Pericardium fibroblast (primary cell): ENCODE data around the gene IL17RA. TPM values are rescaled to one million over a fixed set of nuclear protein-coding genes. Genes with fewer than 3 reads are reported as not detected.

Experiments
- total RNA-seq: library from RNA; depleted of rRNA; stranded (reverse); fragments of >200 nt; gene quantifications from 2 replicates; pipeline ENCODE4 v1.2.3, GENCODE V29; 2015

IL17RA gene, protein sequence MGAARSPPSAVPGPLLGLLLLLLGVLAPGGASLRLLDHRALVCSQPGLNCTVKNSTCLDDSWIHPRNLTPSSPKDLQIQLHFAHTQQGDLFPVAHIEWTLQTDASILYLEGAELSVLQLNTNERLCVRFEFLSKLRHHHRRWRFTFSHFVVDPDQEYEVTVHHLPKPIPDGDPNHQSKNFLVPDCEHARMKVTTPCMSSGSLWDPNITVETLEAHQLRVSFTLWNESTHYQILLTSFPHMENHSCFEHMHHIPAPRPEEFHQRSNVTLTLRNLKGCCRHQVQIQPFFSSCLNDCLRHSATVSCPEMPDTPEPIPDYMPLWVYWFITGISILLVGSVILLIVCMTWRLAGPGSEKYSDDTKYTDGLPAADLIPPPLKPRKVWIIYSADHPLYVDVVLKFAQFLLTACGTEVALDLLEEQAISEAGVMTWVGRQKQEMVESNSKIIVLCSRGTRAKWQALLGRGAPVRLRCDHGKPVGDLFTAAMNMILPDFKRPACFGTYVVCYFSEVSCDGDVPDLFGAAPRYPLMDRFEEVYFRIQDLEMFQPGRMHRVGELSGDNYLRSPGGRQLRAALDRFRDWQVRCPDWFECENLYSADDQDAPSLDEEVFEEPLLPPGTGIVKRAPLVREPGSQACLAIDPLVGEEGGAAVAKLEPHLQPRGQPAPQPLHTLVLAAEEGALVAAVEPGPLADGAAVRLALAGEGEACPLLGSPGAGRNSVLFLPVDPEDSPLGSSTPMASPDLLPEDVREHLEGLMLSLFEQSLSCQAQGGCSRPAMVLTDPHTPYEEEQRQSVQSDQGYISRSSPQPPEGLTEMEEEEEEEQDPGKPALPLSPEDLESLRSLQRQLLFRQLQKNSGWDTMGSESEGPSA
- total RNA-seq, result 8.8 and 11.2 TPM in 2 replicates

GRCh38 chr22:17084554-17085276, at the start of gene IL17RA:
Gene IL17RA (plus strand): TSS chr22:17085000. CDS start chr22:17085092, 92 bp downstream.

DNA sequence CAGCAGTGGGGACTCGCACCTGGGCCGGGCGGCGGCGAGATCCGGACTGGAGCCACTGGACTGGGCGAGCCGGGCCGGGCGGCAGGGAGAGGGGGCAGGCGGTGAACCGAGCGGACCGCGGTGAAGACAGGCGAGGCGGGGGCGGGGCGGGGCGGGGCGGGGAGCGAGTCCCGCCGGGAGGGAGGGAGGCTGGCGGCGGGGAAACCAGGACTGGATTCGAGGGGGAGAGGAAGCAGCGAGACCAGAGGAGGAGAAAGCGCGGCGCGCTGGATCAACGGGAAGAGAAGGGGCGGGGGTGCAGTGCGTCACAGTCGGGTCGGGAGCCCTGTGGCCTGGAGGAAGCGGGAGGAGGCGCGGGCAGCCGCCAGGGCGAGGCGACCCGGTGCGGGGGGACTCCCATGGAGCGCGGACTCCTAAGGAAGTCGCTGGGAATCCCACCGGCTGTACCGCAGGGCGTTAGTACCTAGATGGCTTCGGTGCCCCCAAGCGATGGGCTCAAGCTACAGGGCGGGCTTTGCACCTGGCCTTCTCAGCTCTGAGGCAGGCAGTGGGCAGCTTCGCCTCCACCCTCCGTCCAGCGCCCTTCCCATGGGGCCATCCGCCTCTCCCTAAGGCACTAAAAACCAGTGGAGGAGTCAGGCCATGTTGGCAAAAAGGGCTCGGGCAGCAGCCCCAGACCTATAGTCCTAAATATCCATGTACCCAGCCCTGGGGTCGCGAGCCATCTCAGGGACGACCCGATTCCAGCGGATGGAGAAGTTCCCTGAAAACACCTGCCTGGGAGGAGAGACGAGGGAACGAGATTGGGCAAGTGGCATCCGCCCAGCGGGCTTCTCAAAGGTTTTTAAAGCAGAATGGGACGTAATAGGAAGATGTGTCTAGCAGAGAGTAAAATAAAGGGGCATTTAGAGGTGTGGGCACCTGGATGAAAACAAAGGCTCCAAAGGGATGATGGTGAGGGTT, 36.7 kb downstream of the IL17RA start, which contains the start of gene TMEM121B:
TSS of gene TMEM121B (minus strand) at position 128 of the 963 bp plus-strand sequence. CDS start 233 bp downstream, outside the sequence.

DNA sequence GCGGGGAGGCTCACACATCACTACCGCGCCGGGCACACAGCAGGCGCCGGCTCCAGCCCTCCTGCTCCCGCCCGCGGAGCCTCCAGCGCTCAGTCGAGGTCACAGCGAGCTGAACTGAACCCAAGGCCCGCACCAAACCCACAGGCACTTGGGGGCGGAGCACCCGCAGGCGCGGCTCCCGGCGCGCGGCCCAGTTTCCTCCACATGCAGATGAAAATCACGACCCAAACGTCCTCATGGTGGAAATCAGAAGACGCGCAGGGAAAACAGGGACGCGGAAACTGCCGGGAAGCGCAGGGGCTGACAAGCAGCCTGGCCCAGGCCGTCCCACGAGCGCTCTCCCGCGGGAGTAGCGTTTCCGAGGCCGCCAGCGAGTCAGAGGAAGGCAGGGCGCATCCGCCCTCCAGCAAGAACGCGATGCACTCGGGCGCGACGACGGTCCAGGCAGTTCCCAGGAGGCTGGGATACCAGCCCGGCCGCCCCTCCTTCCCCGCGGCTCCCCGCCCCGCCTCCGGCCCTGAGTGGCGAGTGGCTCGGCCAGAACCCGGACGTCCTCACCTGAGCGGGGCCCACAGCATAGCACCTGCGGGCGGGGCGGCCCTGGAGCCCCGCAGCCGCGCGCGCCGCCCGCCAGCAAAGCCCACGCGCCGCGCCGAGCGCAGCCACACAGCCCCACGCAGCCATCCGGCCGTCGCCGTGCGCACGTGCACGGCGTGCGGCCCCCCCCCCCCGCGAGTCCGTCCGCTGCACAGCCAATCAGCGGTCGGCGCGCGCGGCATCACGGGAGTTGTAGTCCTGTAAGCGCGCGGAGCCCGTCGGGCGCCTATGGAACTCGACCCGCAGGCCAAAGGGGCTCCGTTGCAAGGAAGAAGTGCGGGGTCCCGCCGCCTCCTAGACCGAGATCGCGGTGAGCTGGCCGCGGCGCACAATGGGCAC, 74.0 kb downstream of the IL17RA start, which contains the start of gene HDHD5:
TSS of gene HDHD5 (minus strand) at position 710 of the 936 bp plus-strand sequence. CDS start at position 684, 26 bp downstream.

Other genes starting within 250 kb of the IL17RA start
- gene GAB4, start 76.8 kb upstream of the IL17RA start, total RNA-seq, result not detected in 2 replicates
- 0.47 TPM in 1 of 2 replicates, not detected in the other for gene TMEM121B, start 36.4 kb downstream of the IL17RA start, total RNA-seq
- gene HDHD5, start 74.3 kb downstream of the IL17RA start, total RNA-seq, result 30.0 and 56.7 TPM in 2 replicates
- gene ADA2, start 134.4 kb downstream of the IL17RA start, total RNA-seq, result 3.2 and 9.2 TPM in 2 replicates